ENCODE measurements around the gene PDPK1. TPM values are rescaled to one million over a fixed set of nuclear protein-coding genes. Genes with fewer than 3 reads are reported as not detected.

Gene PDPK1
- total and polyA plus RNA-seq, 4 donors, result 12.1 to 28.1 (median 18.2) TPM

DNA sequence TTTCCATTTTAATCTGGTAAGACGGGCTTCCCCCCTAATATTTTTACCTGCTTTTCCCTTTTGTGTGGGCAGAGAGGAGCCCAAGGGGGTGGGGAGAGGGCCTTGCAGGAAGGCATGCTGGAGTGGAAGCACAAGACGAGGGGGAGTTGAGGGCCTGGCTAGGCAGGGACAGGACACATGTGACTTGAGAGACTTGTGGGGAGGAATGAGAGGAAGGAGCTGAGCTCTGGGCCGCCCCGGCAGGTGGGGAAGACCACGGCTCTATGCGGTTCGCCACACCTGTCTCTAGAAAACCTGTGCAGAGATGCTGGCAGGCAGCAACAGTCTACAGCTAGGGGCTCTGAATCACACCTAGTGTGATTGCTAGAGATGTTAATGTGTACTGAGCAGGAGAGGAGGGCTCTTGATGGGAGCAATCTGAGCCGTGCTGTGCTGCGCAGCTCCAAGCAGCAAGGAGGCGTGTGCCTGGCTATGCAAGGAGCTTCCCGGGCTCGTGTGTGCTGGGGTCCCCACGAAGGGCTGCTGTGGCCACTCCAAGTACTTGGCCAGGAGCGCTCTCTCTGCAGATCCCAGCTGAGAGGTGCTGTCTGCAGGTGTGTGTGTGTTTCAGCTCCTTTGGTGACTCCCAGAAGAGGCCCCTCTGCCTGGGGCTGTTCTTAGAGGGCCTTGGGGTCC is 50.2 kb downstream of the PDPK1 start (continued):
- no peak for TF ChIP-seq REST (IDR thresholded peaks at IDR 0.05)
- TF ChIP-seq HNF4G (IDR thresholded peaks at IDR 0.05), result no peak
- TF ChIP-seq RAD21 (IDR thresholded peaks at IDR 0.05), result no peak
- no peak for TF ChIP-seq YY1 (IDR thresholded peaks at IDR 0.05)

GRCh38 chr16:2591476-2592240 is 53.8 kb downstream of the PDPK1 start:
- WGBS, result 98% methylated on average over 15 of the region's 15 CpGs
- Histone ChIP-seq H3K27me3 (ENCODE audit: control insufficient read depth in 4 of 4, insufficient read depth in 4 of 4, low read length in 3 of 4) (no peaks in the 10 kb centered on the region), H3K4me1 (ENCODE audit: control insufficient read depth in 4 of 4, insufficient read depth in 4 of 4, low read length in 3 of 4) (no peaks in the 10 kb centered on the region), H3K9ac (ENCODE audit: low read depth in 1 of 2, low read length in 2 of 2) (no peak overlapping the region), H3K4me3 (ENCODE audit: low read depth in 1 of 3, low read length in 3 of 3) (no peak overlapping the region), H3K9me3 (ENCODE audit: control insufficient read depth in 4 of 4, low read length in 3 of 4) (no peaks in the 10 kb centered on the region), H3K27ac (ENCODE audit: low read depth in 1 of 2, low read length in 2 of 2) (no peak overlapping the region), H3K36me3 (ENCODE audit: control insufficient read depth in 4 of 4, insufficient read depth in 3 of 4, low read depth in 1 of 4, low read length in 3 of 4) (peaks cover 12 to 60% (median 22%) of the 10 kb centered on the region in 4 donors)
- no peak for DNase-seq (ENCODE audit: low spot score)
- TF ChIP-seq NR2F2 (IDR thresholded peaks at IDR 0.05) (no peak), ZBTB33 (IDR thresholded peaks at IDR 0.05) (no peak), ATF3 (IDR thresholded peaks at IDR 0.05) (no peak), FOXA1 (IDR thresholded peaks at IDR 0.05) (no peak)

DNA sequence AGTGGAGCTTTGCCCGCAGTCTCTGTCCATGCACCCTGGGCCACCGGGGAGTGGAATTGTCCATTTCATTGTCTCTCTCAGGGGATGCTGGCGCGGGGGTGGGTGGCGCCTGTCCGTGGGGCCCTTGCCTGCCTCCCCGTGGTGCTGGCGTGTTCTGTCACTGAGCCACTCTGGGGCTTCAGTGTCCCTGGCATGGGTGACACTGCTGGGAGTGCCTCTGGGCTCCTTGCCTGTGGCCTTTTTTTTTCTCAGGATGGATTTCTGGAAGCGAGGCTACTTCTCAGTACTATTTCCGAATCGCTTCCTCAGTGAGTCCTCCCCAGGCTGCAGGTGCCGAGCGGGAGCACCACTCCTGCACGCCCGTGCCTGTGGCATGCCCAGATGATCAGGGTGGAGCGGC is 55.0 kb downstream of the PDPK1 start:
- no peaks in the 10 kb centered on the region for H3K9me3 ChIP-seq (ENCODE audit: control insufficient read depth in 4 of 4, low read length in 3 of 4)
- no peaks in the 10 kb centered on the region for H3K27me3 ChIP-seq (ENCODE audit: control insufficient read depth in 4 of 4, insufficient read depth in 4 of 4, low read length in 3 of 4)
- no peaks in the 10 kb centered on the region for H3K4me1 ChIP-seq (ENCODE audit: control insufficient read depth in 4 of 4, insufficient read depth in 4 of 4, low read length in 3 of 4)
- no peak for DNase-seq (ENCODE audit: low spot score)
- WGBS, result 97% methylated on average over 16 of the region's 16 CpGs
- H3K27ac ChIP-seq (ENCODE audit: low read depth in 1 of 2, low read length in 2 of 2), result no peak overlapping the region
- H3K4me3 ChIP-seq (ENCODE audit: low read depth in 1 of 3, low read length in 3 of 3), result no peak overlapping the region
- no peak overlapping the region for H3K9ac ChIP-seq (ENCODE audit: low read depth in 1 of 2, low read length in 2 of 2)
- peaks cover 17 to 60% (median 24%) of the 10 kb centered on the region in 4 donors for H3K36me3 ChIP-seq (ENCODE audit: control insufficient read depth in 4 of 4, insufficient read depth in 3 of 4, low read depth in 1 of 4, low read length in 3 of 4)
- TF ChIP-seq FOXA1 (IDR thresholded peaks at IDR 0.05) (no peak), REST (IDR thresholded peaks at IDR 0.05) (no peak), FOXA2 (IDR thresholded peaks at IDR 0.05) (no peak), ATF3 (IDR thresholded peaks at IDR 0.05) (no peak), JUND (IDR thresholded peaks at IDR 0.05) (no peak), SP1 (IDR thresholded peaks at IDR 0.05) (no peak), TAF1 (conservative IDR thresholded peaks at IDR 0.05) (no peak), RXRA (IDR thresholded peaks at IDR 0.05) (no peak), GABPA (IDR thresholded peaks at IDR 0.05 in 1 of 2, conservative IDR thresholded peaks at IDR 0.05 in 1 of 2) (no peak), EGR1 (IDR thresholded peaks at IDR 0.05; ENCODE audit: low read depth in 2 of 2) (no peak), ZBTB33 (IDR thresholded peaks at IDR 0.05) (no peak)
